GM21390 (cell line): ENCODE results near the gene FFAR1.

Source experiments
- ATAC-seq: cut with Tn5 transposase; IDR thresholded peaks from one replicate; pipeline ENCODE4 v1.9.1; 2021; ENCODE audit not compliant: unreplicated experiment

Gene FFAR1

DNA sequence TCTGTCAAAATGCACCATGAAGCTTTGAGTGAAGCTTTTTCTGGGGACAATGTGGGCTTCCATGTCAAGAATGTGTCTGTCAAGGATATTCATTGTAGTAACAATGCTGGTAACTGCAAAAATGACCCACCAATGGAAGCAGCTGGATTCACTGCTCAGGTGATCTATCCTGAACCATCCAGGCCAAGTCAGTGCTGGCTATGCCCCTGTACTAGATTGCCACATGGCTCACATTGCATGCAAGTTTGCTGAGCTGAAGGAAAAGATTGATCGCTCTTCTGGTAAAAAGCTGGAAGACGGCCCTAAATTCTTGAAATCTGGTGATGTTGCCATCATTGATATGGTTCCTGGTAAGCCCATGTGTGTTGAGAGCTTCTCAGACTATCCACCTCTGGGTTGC, 35.8 kb downstream of the FFAR1 start:
- no peak for ATAC-seq

- no peak for ATAC-seq
These were observed 40.8 kb downstream of the FFAR1 start for GRCh38 chr19:35388277-35389054.

- ATAC-seq, result no peak
These were observed 41.6 kb downstream of the FFAR1 start for GRCh38 chr19:35389192-35389861.

GRCh38 chr19:35392742-35393715, 45.3 kb downstream of the FFAR1 start:
- ATAC-seq, result no peak

GRCh38 chr19:35395382-35396199, 47.9 kb downstream of the FFAR1 start:
- ATAC-seq, result no peak

- ATAC-seq, result no peak
These were observed 48.7 kb downstream of the FFAR1 start for GRCh38 chr19:35396240-35396885.

DNA sequence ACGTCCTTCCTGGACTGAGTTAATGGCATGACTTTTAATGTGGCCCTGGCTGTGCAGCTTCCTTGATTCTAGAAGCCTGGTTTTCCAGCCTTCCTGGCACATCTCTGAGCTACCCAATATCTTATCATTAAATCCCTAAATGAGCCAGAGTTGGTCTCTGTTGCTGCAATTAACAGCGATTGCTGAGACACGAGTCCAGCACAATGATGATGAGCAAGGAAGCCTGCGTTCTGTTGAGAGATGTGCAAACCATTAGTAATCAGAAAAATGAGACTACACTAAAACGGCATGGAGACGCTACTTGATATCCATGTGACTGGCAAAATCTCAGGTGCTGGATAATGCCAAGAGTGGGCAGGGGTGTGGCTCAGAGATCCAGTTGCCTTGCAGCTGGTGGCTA, 49.4 kb downstream of the FFAR1 start:
- no peak for ATAC-seq
